ENCODE data around the gene SORT1. TPM values are rescaled to one million over a fixed set of nuclear protein-coding genes. Genes with fewer than 3 reads are reported as not detected.
A peak's percentile ranks its signal among the peaks of the same experiment; 100 is the strongest.

Gene SORT1
- total RNA-seq, 1 experiment from 2014 or later = 7.7 TPM

DNA sequence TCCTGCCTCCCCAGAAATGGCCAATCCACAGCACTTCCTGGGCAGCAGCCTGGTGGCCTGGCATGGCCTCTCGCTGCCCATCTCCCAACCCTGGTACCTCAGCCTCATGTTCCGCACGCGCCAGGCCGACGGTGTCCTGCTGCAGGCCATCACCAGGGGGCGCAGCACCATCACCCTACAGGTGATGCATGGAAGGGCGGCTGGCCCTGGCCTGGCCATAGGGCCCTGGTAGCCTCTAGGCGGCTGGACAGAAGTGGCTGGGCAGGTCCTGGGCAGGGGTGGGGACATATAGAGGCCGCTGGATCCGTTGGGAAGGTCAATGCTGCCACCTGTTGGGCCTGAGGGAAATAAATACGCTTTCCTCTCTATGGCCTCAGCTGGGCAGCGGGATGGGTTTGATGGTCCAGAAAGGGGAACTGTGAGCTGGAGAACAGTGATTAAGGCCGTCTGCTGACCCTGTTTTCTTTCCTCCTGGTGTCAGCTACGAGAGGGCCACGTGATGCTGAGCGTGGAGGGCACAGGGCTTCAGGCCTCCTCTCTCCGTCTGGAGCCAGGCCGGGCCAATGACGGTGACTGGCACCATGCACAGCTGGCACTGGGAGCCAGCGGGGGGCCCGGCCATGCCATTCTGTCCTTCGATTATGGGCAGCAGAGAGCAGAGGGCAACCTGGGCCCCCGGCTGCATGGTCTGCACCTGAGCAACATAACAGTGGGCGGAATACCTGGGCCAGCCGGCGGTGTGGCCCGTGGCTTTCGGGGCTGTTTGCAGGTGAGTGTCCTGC lies 133.9 kb downstream of the SORT1 start:
- peak; percentile 83 for DNase-seq (ENCODE audit: low read depth)

DNA sequence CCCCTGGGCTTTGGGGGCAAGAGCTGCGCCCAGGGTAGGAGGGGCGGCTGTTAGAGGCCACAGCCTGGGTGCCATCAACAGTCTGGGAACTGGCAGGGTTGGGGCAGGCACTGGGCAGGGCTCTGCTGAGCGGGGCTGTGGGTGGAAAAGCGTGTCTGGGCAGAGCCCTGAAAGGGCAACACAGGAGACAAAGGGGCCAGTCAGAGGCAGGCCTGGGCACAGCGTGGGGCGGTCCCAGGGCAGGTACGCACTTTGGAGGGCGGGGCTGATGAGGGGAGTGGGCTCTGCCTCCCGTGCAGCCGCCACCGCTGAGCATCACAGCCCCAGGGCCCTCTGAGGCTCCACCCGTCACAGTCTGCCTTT lies 134.5 kb downstream of the SORT1 start:
- DNase-seq (ENCODE audit: low read depth) = no peak

DNA sequence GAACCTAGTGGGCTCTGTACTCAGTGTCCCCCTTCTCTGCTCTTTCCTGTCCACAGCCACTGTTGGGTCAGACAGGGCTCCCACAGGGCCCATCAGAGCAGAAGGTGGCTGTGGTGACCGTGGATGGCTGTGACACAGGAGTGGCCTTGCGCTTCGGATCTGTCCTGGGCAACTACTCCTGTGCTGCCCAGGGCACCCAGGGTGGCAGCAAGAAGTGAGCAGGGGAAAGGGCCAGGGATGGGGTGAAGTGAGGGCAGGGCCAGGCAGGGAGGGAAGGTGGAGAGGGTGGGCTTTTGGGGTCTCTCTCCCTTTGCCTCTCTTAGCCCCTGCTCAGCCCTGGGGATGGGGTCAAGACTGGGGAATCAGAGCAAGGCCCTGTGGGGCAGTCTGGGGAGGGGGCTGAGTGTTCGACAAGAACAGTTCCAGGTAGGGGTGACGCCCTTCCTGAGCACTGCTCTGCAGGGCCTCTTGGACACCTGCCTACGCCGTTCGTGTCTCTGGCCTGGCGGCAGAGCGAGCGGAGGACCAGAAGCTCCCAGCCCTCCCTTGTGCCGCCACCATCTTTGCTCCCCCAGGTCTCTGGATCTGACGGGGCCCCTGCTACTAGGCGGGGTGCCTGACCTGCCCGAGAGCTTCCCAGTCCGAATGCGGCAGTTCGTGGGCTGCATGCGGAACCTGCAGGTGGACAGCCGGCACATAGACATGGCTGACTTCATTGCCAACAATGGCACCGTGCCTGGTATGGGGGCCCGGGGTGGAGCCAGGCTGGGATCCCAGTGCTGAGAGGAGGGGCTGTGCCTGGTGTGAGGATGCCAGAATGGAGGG lies 135.3 kb downstream of the SORT1 start:
- no peak for DNase-seq (ENCODE audit: low read depth)

DNA sequence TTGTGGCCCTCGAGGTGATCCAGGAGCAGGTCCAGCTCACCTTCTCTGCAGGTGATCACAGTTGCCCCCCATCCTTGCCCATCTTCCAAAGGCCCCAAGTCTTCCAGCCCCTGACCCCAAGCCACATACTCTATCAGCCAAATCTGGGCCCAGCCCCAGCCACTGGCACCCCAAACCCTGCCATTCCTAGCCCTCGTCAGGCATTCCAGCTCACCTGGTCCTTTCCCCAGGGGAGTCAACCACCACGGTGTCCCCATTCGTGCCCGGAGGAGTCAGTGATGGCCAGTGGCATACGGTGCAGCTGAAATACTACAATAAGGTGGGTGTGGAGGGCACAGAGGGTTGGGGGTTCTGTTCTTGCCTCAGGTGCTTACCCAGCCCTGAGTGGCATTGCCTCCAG lies 136.1 kb downstream of the SORT1 start:
- no peak for DNase-seq (ENCODE audit: low read depth)

DNA sequence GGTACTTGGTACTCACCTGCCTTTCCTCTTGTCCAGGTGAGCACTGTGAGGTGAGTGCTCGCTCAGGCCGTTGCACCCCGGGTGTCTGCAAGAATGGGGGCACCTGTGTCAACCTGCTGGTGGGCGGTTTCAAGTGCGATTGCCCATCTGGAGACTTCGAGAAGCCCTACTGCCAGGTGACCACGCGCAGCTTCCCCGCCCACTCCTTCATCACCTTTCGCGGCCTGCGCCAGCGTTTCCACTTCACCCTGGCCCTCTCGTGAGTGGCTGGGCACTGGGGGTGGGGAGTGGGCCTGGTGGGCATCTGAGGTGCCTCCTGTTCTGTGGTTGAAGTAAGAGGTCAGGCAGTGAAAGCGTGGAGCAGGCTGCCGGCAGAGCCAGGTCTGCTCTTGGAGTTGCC lies 136.7 kb downstream of the SORT1 start:
- DNase-seq (ENCODE audit: low read depth) = no peak

DNA sequence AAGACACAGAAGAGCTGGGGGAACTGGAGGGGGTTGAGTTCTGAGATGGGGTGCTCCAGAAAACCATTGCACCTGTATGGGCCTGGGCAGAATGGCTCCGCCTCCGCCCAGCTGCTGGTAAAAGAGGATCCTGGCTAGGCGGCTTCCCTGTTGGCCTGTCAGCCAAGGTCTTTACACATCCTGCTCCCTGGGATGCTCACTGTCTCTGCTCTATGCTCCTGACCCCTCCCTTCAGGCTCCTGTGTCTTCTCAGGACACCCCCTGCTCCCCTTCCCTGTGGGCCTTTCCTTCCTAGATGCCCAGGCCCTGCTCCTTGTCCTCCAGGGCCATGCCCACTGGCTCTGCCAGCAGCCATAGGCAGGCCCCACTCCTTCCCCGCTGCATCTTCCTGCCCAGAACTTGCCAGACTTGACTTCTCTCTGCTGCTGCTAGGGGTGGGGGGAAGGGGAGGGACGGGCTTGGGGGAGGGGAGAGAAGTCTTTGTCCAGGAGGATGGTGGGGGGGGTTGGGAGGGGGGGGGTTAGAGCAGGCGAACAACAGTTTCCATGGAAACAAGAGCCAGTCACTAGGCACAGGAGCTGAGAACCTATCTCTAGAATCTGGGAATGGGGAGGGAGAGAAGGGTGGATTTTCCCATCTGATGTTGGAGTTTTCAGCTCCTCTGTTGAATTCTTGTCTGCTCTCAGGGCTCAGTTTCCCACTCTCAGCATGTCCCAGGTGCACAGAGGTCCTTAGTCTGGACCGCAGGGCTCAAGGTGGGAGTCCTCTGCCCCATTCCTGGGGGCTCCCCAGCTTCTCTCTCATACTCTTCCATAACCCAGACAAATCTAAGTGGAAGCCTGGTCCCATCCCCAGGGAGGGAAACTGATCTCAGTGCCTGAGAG lies 137.8 kb downstream of the SORT1 start:
- DNase-seq (ENCODE audit: low read depth) = no peak

Other genes with a start within 250 kb of the SORT1 start
- gene SARS1, start 184.0 kb downstream of the SORT1 start, total RNA-seq (2014; rRNA removed; shearing (Covaris generic)) = 173 and 183 TPM in 2 replicates
- 1.5 and 1.7 TPM in 2 replicates for gene CELSR2, start 148.4 kb downstream of the SORT1 start, total RNA-seq (2014; rRNA removed; shearing (Covaris generic))
- gene PSRC1, start 114.8 kb downstream of the SORT1 start, total RNA-seq (2014; rRNA removed; shearing (Covaris generic)) = 62.1 and 65.2 TPM in 2 replicates
- not detected in 2 replicates for gene MYBPHL, start 90.9 kb downstream of the SORT1 start, total RNA-seq (2014; rRNA removed; shearing (Covaris generic))
- 54.6 and 94.4 TPM in 2 replicates for gene PSMA5, start 28.5 kb upstream of the SORT1 start, total RNA-seq (2014; rRNA removed; shearing (Covaris generic))
- gene SYPL2, start 68.6 kb upstream of the SORT1 start, total RNA-seq (2014; rRNA removed; shearing (Covaris generic)) = 0.05 and 0.17 TPM in 2 replicates
- gene ATXN7L2, start 86.0 kb upstream of the SORT1 start, total RNA-seq (2014; rRNA removed; shearing (Covaris generic)) = 10.2 and 11.1 TPM in 2 replicates
- 2.6 and 2.7 TPM in 2 replicates for gene CYB561D1, start 96.2 kb upstream of the SORT1 start, total RNA-seq (2014; rRNA removed; shearing (Covaris generic))
- 1.4 and 2.0 TPM in 2 replicates for gene AMIGO1, start 111.8 kb upstream of the SORT1 start, total RNA-seq (2014; rRNA removed; shearing (Covaris generic))
- gene GPR61, start 142.0 kb upstream of the SORT1 start, total RNA-seq (2014; rRNA removed; shearing (Covaris generic)) = not detected in 2 replicates
- 11.0 and 12.1 TPM in 2 replicates for gene GNAI3, start 150.7 kb upstream of the SORT1 start, total RNA-seq (2014; rRNA removed; shearing (Covaris generic))
- 0.13 and 0.43 TPM in 2 replicates for gene GNAT2, start 221.7 kb upstream of the SORT1 start, total RNA-seq (2014; rRNA removed; shearing (Covaris generic))
- gene AMPD2, start 221.9 kb upstream of the SORT1 start, total RNA-seq (2014; rRNA removed; shearing (Covaris generic)) = 70.8 and 71.4 TPM in 2 replicates